T-cell (primary cell): ENCODE measurements around the gene F2. TPM values are rescaled to one million over a fixed set of nuclear protein-coding genes. Genes with fewer than 3 reads are reported as not detected.

Experiments used
- ATAC-seq, 4 experiments: fragments of 200-7000 bp in 3 of 4; fragments of 150-1000 bp in 1 of 4; cut with Tn5 transposase; replicated peaks in 1 of 4; 1 replicate in 3 of 4; 2 replicates in 1 of 4; pipeline ENCODE4 v1.10.0; 2021; ENCODE audit warnings: moderate library complexity in 3 of 4, mild to moderate bottlenecking in 2 of 4, moderate number of reproducible peaks in 1 of 4
- CTCF ChIA-PET, 2 donors: fragments of 300-600 bp; sonication (Branson Sonifier 250); formaldehyde crosslinking; loops; one replicate each; lab custom pipeline; 2022; ENCODE audit warnings: antibody characterized with exemption in 2 of 2; lab: Charles Lee
- POLR2A ChIA-PET, 2 donors: fragments of 300-600 bp; sonication (Branson Sonifier 250); formaldehyde crosslinking; loops; one replicate each; lab custom pipeline; 2022; ENCODE audit warnings: antibody characterized with exemption in 2 of 2; lab: Charles Lee
- DNase-seq, 35 experiments: peaks; one replicate each; pipeline versions ENCODE4 v3.0.0 to v3.0.0-alpha.2; 2013 to 2023
- H3K27ac ChIP-seq: one replicate; pipeline ENCODE4 v1.5.1; 2013; ENCODE audit warnings: low read length
- H3K27me3 ChIP-seq, 2 experiments: replicated peaks in 1 of 2; 1 replicate in 1 of 2; 2 replicates in 1 of 2; pipeline versions ENCODE4 v1.6.1 to v1.7.0; 2013; ENCODE audit warnings: low read length in 1 of 2, mixed read lengths in 1 of 2; ENCODE audit not compliant: control insufficient read depth in 2 of 2, insufficient read depth in 2 of 2; ENCODE audit errors: extremely low read depth in 1 of 2
- H3K36me3 ChIP-seq, 2 donors: 1 replicate in 1 of 2; 2 replicates in 1 of 2; pipeline versions ENCODE4 v1.6.1 to v1.7.0; 2013; ENCODE audit warnings: low read length in 1 of 2; ENCODE audit not compliant: control insufficient read depth in 2 of 2, insufficient read depth in 1 of 2; ENCODE audit errors: extremely low read depth in 1 of 2
- H3K4me1 ChIP-seq, 2 experiments: 1 replicate in 1 of 2; 2 replicates in 1 of 2; pipeline versions ENCODE4 v1.6.1 to v1.7.0; 2013; ENCODE audit warnings: low read length in 2 of 2, mixed read lengths in 1 of 2; ENCODE audit not compliant: insufficient read depth in 2 of 2, control insufficient read depth in 1 of 2; ENCODE audit errors: extremely low read depth in 1 of 2
- H3K4me3 ChIP-seq, 2 donors: 1 replicate in 1 of 2; 2 replicates in 1 of 2; pipeline versions ENCODE4 v1.5.1 to v1.7.0; 2013; ENCODE audit warnings: mild to moderate bottlenecking in 2 of 2, low read length in 1 of 2, moderate library complexity in 1 of 2; ENCODE audit not compliant: control insufficient read depth in 1 of 2; ENCODE audit errors: extremely low read depth in 1 of 2
- H3K9me3 ChIP-seq: 2 replicates; pipeline ENCODE4 v1.7.0; 2013
- H3K27ac Mint-ChIP-seq, 2 donors: one replicate each; pipeline ENCODE4 v1.8.0; 2020 to 2021; ENCODE audit warnings: mild to moderate bottlenecking in 2 of 2, mixed read lengths in 2 of 2
- H3K27me3 Mint-ChIP-seq, 2 donors: one replicate each; pipeline ENCODE4 v1.8.0; 2021 to 2022; ENCODE audit warnings: mixed read lengths in 2 of 2
- H3K36me3 Mint-ChIP-seq: one replicate; pipeline ENCODE4 v1.8.0; 2021; ENCODE audit warnings: mixed read lengths
- H3K4me1 Mint-ChIP-seq, 3 donors: one replicate each; pipeline ENCODE4 v1.8.0; 2020 to 2022; ENCODE audit warnings: mixed read lengths in 3 of 3, mild to moderate bottlenecking in 1 of 3
- H3K4me3 Mint-ChIP-seq, 3 donors: one replicate each; pipeline ENCODE4 v1.8.0; 2020 to 2022; ENCODE audit warnings: mild to moderate bottlenecking in 3 of 3, mixed read lengths in 3 of 3, moderate library complexity in 3 of 3
- H3K9me3 Mint-ChIP-seq, 3 donors: one replicate each; pipeline ENCODE4 v1.8.0; 2020 to 2022; ENCODE audit warnings: mixed read lengths in 3 of 3
- WGBS: methylation state at CpG from one replicate; pipeline ENCODE4 v1.1.5; 2013; ENCODE audit warnings: missing lambda C conversion rate; ENCODE audit not compliant: insufficient coverage; 5-methylcytosine and 5-hydroxymethylcytosine counted together
- total RNA-seq, 35 experiments: library from RNA in 6 of 35; stranded (reverse) in 6 of 35; fragments of 120-200 nt in 1 of 35; gene quantifications; one replicate each; pipeline versions ENCODE4 v1.2.1 to v1.2.4 and lab custom pipeline; 2013 to 2026

Gene F2
- total RNA-seq, 5 donors from 2014 or later (not counting 1 experiment from before 2014, with no cell fraction given), result 0.26 to 0.85 (median 0.57) TPM; not detected in 1

GRCh38 chr11:46741600-46742484 is 22.8 kb downstream of the F2 start:
- POLR2A ChIA-PET, result no interaction called here
- Histone ChIP-seq H3K36me3 (peaks cover 5 to 41% of the 10 kb centered on the region in 2 donors), H3K4me1 (no peaks in the 10 kb centered on the region), H3K27ac (no peak overlapping the region), H3K9me3 (no peaks in the 10 kb centered on the region), H3K4me3 (no peak overlapping the region), H3K27me3 (no peaks in the 10 kb centered on the region)
- Mint-ChIP-seq H3K4me3 (no peak overlapping the region), H3K9me3 (no peaks in the 10 kb centered on the region), H3K27me3 (no peaks in the 10 kb centered on the region), H3K4me1 (no peaks in the 10 kb centered on the region), H3K27ac (peak overlapping the region in 1 of 2 donors; percentile 53), H3K36me3 (peaks cover 39% of the 10 kb centered on the region)
- CTCF ChIA-PET, result interaction anchor here in 1 of 2 donors (0.7 kb wide), 1 partner anchor 971 kb away, joined by 3 read pairs; no protein-coding TSS in a partner anchor
- no peak for ATAC-seq
- DNase-seq, result no peak
- WGBS, result 100% methylated on average over 5 of the region's 12 CpGs

- ChIA-PET POLR2A (no interaction called here), CTCF (no interaction called here)
- H3K27me3 ChIP-seq, result no peaks in the 10 kb centered on the region
- no peak overlapping the region for H3K4me3 ChIP-seq
- H3K4me1 ChIP-seq, result no peaks in the 10 kb centered on the region
- H3K27ac ChIP-seq, result no peak overlapping the region
- H3K9me3 Mint-ChIP-seq, result no peaks in the 10 kb centered on the region
- WGBS, result no CpG with 5 or more reads among the region's 2 CpGs
- H3K9me3 ChIP-seq, result no peaks in the 10 kb centered on the region
- H3K4me3 Mint-ChIP-seq, result no peak overlapping the region
- no peaks in the 10 kb centered on the region for H3K27me3 Mint-ChIP-seq
- H3K36me3 ChIP-seq, result peaks cover 5 to 52% of the 10 kb centered on the region in 2 donors
- no peak for ATAC-seq
- no peak overlapping the region for H3K27ac Mint-ChIP-seq
- H3K4me1 Mint-ChIP-seq, result no peaks in the 10 kb centered on the region
- DNase-seq, result no peak
- H3K36me3 Mint-ChIP-seq, result peaks cover 45% of the 10 kb centered on the region
Observed at GRCh38 chr11:46743043-46743442, 24.0 kb downstream of the F2 start.

- DNase-seq (no peak), ATAC-seq (no peak)
- peaks cover 5 to 55% of the 10 kb centered on the region in 2 donors for H3K36me3 ChIP-seq
- H3K4me1 Mint-ChIP-seq, result no peaks in the 10 kb centered on the region
- no peak overlapping the region for H3K27ac Mint-ChIP-seq
- no peaks in the 10 kb centered on the region for H3K4me1 ChIP-seq
- H3K36me3 Mint-ChIP-seq, result peaks cover 47% of the 10 kb centered on the region
- no peaks in the 10 kb centered on the region for H3K27me3 ChIP-seq
- 97% methylated on average over 9 of the region's 10 CpGs for WGBS
- no peaks in the 10 kb centered on the region for H3K9me3 ChIP-seq
- H3K27me3 Mint-ChIP-seq, result no peaks in the 10 kb centered on the region
- H3K9me3 Mint-ChIP-seq, result no peaks in the 10 kb centered on the region
- H3K4me3 ChIP-seq, result no peak overlapping the region
- ChIA-PET POLR2A (no interaction called here), CTCF (no interaction called here)
- H3K27ac ChIP-seq, result no peak overlapping the region
- no peak overlapping the region for H3K4me3 Mint-ChIP-seq
Observed at GRCh38 chr11:46743693-46744339, 24.8 kb downstream of the F2 start.

GRCh38 chr11:46745328-46745727 is 26.3 kb downstream of the F2 start:
- Mint-ChIP-seq H3K4me3 (no peak overlapping the region), H3K36me3 (peaks cover 56% of the 10 kb centered on the region), H3K27ac (no peak overlapping the region), H3K4me1 (no peaks in the 10 kb centered on the region), H3K27me3 (no peaks in the 10 kb centered on the region), H3K9me3 (no peaks in the 10 kb centered on the region)
- H3K4me1 ChIP-seq, result no peaks in the 10 kb centered on the region
- WGBS, result no CpG with 5 or more reads among the region's 1 CpG
- DNase-seq, result no peak
- no peak overlapping the region for H3K27ac ChIP-seq
- peaks cover 9 to 65% of the 10 kb centered on the region in 2 donors for H3K36me3 ChIP-seq
- no peaks in the 10 kb centered on the region for H3K9me3 ChIP-seq
- POLR2A ChIA-PET, result no interaction called here
- CTCF ChIA-PET, result no interaction called here
- no peak overlapping the region for H3K4me3 ChIP-seq
- ATAC-seq, result no peak
- H3K27me3 ChIP-seq, result no peaks in the 10 kb centered on the region

- Histone ChIP-seq H3K4me3 (no peak overlapping the region), H3K4me1 (no peaks in the 10 kb centered on the region), H3K9me3 (no peaks in the 10 kb centered on the region), H3K27me3 (no peaks in the 10 kb centered on the region), H3K27ac (no peak overlapping the region), H3K36me3 (peaks cover 12 to 72% of the 10 kb centered on the region in 2 donors)
- DNase-seq (no peak), ATAC-seq (no peak)
- peaks cover 62% of the 10 kb centered on the region for H3K36me3 Mint-ChIP-seq
- ChIA-PET CTCF (no interaction called here), POLR2A (interaction anchor here in 1 of 2 donors (0.5 kb wide), 1 partner anchor 829 kb away, joined by 4 read pairs; no protein-coding TSS in a partner anchor)
- WGBS, result no CpG with 5 or more reads among the region's 3 CpGs
- no peaks in the 10 kb centered on the region for H3K27me3 Mint-ChIP-seq
- no peak overlapping the region for H3K4me3 Mint-ChIP-seq
- H3K4me1 Mint-ChIP-seq, result no peaks in the 10 kb centered on the region
- H3K9me3 Mint-ChIP-seq, result no peaks in the 10 kb centered on the region
- H3K27ac Mint-ChIP-seq, result no peak overlapping the region
Observed at GRCh38 chr11:46745995-46746394, 27.0 kb downstream of the F2 start.

- Mint-ChIP-seq H3K4me3 (no peak overlapping the region), H3K27ac (peak overlapping the region in 1 of 2 donors; percentile 44), H3K4me1 (no peaks in the 10 kb centered on the region), H3K36me3 (peaks cover 60% of the 10 kb centered on the region), H3K27me3 (no peaks in the 10 kb centered on the region), H3K9me3 (no peaks in the 10 kb centered on the region)
- no peak overlapping the region for H3K27ac ChIP-seq
- CTCF ChIA-PET, result interaction anchor here in 1 of 2 donors (0.6 kb wide), 1 partner anchor 37 kb away, joined by 6 read pairs; no protein-coding TSS in a partner anchor
- ATAC-seq (no peak), DNase-seq (no peak)
- no peaks in the 10 kb centered on the region for H3K27me3 ChIP-seq
- no peaks in the 10 kb centered on the region for H3K4me1 ChIP-seq
- 95% methylated on average over 5 of the region's 6 CpGs for WGBS
- H3K4me3 ChIP-seq, result no peak overlapping the region
- H3K9me3 ChIP-seq, result no peaks in the 10 kb centered on the region
- POLR2A ChIA-PET, result no interaction called here
- H3K36me3 ChIP-seq, result peaks cover 12 to 81% of the 10 kb centered on the region in 2 donors
Observed at GRCh38 chr11:46747150-46747549, 28.1 kb downstream of the F2 start.
